ENCODE measurements around the gene PAPPA2.

GRCh38 chr1:176852124-176852523, 389.1 kb downstream of the PAPPA2 start:
- TF ChIP-seq, protein P1, sequence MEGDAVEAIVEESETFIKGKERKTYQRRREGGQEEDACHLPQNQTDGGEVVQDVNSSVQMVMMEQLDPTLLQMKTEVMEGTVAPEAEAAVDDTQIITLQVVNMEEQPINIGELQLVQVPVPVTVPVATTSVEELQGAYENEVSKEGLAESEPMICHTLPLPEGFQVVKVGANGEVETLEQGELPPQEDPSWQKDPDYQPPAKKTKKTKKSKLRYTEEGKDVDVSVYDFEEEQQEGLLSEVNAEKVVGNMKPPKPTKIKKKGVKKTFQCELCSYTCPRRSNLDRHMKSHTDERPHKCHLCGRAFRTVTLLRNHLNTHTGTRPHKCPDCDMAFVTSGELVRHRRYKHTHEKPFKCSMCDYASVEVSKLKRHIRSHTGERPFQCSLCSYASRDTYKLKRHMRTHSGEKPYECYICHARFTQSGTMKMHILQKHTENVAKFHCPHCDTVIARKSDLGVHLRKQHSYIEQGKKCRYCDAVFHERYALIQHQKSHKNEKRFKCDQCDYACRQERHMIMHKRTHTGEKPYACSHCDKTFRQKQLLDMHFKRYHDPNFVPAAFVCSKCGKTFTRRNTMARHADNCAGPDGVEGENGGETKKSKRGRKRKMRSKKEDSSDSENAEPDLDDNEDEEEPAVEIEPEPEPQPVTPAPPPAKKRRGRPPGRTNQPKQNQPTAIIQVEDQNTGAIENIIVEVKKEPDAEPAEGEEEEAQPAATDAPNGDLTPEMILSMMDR (conservative IDR thresholded peaks at IDR 0.05 in 1 of 2, IDR thresholded peaks at IDR 0.05 in 1 of 2; ENCODE audit: low read depth in 1 of 2, low read length in 2 of 2): no peak
- no peak for TF ChIP-seq EZH2 (IDR thresholded peaks at IDR 0.05; ENCODE audit: low read length, missing control alignments)

Measured in fibroblast of lung (primary cell).